SU-DHL-6 (cell line): ENCODE measurements around the gene PARP8.

Experiments used
- EZH2phosphoT487 ChIP-seq: fragments of 200-600 bp; sonication (generic), shearing (Covaris generic); conservative IDR thresholded peaks from 2 replicates; pipeline ENCODE4 v1.6.1; 2018; ENCODE audit warnings: mild to moderate bottlenecking, antibody characterized with exemption, low read length, moderate library complexity, mixed read lengths
- TF ChIP-seq, protein P1 (sequence below): fragments of 200-600 bp; sonication (generic); IDR thresholded peaks from one replicate; pipeline ENCODE4 v1.5.1; 2017; ENCODE audit warnings: antibody characterized with exemption, mild to moderate bottlenecking, low read length, moderate library complexity; ENCODE audit not compliant: insufficient read depth, poor library complexity, severe bottlenecking

DNA sequence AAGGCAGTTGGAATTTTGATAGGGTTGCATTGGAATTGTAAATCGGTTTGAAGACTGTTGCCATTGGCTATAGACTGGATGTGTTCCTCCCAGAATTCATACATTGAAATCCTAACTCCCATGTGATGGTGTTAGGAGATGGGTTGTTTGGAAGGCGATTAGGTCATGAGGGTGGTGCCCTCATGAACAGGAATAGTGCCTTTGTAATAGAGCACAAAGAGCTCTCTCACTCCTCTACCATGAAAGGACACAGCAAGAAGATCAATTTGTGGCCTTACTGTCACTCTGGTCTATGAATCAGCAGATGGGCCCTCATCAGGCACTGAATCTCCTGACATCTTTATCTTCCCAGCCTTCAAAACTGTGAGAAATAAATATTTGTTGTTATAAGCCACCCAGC, 133.2 kb downstream of the PARP8 start:
- TF ChIP-seq, protein P1, sequence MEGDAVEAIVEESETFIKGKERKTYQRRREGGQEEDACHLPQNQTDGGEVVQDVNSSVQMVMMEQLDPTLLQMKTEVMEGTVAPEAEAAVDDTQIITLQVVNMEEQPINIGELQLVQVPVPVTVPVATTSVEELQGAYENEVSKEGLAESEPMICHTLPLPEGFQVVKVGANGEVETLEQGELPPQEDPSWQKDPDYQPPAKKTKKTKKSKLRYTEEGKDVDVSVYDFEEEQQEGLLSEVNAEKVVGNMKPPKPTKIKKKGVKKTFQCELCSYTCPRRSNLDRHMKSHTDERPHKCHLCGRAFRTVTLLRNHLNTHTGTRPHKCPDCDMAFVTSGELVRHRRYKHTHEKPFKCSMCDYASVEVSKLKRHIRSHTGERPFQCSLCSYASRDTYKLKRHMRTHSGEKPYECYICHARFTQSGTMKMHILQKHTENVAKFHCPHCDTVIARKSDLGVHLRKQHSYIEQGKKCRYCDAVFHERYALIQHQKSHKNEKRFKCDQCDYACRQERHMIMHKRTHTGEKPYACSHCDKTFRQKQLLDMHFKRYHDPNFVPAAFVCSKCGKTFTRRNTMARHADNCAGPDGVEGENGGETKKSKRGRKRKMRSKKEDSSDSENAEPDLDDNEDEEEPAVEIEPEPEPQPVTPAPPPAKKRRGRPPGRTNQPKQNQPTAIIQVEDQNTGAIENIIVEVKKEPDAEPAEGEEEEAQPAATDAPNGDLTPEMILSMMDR: no peak
- TF ChIP-seq EZH2phosphoT487: no peak
